DMS114 treated with DMSO at 0.1 percent for 48 hours (cell line): ENCODE results near the gene MSI1.
"Not testable (repeated sequence)": the region's sequence is repeated elsewhere in the genome, so short reads cannot be mapped to it uniquely, and the experiment has no call there.

Source experiments
- DNase-seq: peaks from one replicate; lab custom pipeline; 2025; ENCODE audit not compliant: unreplicated experiment; lab: John Stamatoyannopoulos, UW

MSI1 gene

DNA sequence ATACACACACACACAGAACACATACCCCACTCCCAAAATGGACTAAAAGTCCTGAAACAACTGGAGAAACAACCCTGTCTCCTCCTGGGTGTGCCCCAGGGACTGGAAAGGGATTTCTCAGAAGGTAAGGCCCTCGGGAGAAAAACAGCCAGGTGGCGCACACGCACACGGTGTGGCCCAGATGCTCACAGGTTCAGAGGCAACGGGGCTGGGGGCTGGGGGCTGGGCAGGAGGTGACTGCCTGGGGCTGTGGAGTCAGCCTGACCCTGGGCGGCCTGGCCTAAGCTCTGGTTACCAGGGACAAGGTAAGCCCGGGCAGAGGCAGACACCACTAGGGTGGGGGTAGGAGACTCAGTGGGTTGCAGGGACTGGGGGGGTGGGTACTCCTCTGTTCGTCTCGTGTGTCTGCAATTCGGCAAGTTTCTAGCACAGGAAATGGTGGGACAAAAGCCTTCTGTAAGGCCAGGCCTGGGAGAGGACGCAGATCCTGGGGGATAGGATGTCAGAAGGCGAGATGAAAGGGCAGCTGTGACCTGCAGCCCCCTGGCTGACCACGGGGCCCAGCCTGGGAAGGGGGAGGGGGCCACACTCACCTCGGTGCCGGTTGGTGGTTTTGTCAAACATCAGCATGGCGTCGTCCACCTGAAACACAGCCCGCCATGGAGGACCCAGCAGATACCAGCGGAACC, 10.4 kb downstream of the MSI1 start:
- no peak for DNase-seq

DNA sequence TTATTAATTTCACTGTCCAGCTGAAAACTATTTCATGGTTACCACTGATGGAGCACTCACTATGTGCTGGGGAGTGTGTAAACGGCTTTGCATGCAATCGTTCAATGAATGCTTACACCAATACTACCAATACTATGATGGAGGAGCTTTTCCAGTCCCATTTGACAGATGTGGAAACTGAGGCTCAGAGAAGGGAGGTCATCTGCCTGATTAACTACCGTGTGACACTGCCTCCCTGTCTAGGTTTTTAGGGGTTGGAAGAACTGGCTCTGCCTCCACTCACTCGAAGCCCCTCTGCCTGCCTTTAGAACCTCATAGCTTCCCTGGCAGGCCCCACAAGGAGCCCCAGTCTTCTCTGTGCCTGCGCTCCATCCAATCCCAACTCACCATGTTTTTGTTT, 11.9 kb downstream of the MSI1 start:
- no peak for DNase-seq

DNA sequence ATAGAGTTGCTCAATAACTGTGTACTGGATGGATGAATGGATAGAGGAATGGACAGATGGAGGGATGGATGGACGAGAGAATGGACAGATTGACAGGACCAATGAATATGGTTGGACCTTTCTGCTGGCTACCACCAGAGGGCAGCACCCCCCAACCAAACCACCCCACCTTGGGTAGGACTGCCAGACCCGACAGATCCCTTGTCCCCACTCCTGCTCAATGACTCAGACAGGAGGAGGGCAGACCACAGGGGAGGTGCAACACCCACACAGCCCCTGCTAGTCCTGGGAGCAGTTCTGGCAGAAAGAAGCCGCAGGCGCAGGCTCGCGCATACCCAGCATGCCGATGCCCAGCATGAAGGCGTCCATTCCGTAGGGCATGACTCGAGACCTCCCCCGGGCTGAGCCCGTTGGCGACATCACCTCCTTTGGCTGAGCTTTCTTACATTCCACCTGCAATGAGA, 12.4 kb downstream of the MSI1 start:
- peak; percentile 46 for DNase-seq

DNA sequence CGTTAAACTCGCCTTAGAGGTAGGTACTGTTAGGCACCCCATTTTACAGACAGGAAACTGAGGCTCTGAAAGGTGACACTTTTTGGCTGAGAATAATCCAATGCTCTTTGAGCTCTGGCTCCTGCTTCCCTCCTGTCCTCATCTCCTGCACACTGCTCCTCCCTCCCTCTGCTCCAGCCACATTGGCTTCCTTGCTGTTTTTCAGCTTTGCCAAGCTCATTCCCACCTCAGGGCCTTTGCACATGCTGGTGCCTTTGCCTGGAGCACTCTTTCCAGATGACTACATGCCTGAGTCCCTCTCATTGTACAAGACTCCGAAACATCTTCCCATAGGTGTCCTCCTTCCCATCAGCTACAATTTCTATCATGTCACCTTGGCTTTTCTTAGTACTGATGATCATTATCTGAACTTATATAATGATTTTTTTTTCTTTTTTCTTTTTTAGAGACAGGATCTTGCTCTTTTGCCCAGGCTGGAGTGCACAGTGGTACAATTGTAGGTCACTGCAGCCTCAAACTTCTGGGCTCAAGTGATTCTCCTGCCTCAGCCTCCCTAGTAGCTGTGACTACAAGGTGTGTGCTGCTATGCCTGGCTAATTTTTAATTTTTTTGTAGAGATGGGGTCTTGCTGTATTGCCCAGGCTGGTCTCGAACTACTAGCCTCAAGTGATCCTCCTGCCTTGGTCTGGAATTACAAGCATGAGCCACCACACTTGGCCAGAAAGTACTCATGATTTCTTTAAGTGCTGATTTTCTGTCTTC, 15.2 kb downstream of the MSI1 start:
- DNase-seq: no peak

DNA sequence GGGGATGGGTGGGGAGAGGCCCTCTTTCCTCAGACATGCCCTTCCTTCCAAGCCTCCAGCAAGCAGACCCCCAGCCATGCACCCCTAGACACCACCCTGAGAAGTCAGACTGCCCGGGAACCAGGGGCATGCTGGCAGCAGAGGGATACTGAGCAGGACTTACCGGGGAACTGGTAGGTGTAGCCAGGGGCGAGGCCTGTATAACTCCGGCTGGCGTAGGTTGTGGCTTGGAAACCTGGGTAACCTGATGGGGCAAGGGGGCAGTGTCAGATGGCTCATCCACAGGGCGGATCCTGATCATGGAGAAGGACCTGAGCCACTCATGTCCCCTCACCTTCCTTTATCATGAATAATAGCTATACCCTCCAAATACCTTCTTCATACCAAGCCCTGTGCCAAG, 15.8 kb downstream of the MSI1 start:
- DNase-seq: no peak

DNA sequence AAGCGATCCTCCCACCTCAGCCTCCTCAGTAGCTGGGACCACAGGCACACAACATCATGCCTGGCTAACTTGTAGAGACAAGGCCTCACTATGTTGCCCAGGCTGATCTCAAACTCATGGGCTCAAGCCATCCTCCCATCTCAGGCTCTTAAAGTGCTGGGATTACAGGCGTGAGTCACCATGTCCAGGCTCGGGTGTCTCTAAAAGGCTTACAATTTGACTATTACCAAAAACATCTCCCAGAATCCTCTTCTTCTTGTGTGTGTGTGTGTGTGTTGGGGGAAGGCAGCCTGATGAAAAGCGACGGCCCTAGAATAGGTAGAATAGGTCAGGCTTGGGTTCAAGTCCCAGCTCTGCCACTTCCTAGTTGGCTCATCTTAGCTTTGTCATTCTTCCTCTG, 16.8 kb downstream of the MSI1 start:
- no peak for DNase-seq

DNA sequence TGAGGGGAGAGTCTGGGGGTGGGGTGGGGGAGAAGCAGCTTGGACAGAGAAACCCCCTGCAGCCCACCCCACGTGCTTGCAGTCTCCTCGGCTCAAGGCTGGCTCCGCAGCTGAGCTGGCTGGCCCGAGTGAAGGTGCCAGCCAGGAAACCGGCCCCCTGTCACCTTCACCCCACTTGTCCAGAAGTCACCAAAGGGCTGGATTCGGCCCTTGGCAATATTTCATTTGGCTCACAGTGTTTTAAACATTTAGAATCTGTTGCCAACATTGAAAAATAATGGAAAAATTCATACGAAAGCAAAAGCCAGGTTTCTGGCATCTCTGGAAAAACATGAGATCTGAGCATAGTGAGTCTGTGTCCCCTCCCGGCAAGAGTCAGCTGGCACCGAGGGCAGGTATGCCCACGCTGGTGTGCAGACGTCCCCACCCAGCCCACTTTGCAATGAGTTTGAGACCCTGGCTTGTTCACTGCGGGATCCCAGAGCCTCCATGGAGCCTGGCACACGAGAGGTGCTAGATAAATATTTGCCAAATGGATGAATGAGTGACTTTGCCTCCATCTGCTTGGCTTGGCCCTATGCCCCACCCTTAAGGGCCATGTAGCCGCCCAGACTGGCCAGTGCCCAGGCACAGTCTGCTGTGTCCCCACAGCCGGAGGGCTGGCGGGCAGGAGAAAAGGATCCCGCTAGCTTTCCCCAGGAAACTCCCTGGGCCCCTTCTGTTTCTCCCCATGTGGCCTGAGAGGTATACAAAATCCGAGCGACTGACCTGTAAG, 18.2 kb downstream of the MSI1 start:
- DNase-seq: no peak

DNA sequence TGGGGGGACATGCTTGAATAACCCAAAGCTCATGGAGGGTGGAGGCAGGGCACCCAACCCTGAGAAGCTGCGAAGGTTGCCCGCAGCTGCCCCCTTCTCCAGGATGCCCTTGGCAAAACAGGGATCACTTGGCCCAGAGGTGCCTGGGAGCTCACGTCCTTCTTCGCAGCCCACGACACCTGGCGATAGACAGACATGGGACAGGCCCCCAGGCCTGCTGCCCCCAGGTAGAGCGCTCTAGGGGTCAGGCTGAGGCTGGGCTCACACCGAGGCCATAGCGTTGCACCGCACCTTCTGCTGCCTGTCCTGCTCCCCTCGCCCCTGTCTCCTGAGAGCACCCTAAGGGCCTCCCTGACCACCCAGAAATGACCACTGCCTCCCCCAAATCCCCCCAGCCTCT, 21.2 kb downstream of the MSI1 start:
- DNase-seq: no peak

DNA sequence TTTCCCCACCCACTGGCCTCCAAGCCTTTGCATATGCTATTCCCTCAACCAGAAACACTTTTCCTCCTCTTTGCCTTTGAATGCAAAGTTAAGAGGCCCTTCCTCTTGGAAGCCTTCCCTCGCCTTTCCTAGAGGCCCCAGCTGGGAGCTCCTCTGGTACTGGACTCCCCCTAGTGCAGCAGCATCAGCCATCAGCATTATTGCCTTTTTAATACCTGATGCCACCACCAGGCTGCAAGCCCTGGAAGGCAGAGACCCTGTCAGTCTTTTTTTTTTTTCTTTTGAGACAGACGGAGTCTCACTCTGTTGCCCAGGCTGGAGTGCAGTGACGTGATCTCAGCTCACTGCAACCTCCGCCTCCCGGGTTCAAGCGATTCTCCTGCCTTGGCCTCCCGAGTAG, 22.3 kb downstream of the MSI1 start:
- peak; percentile 14 for DNase-seq

DNA sequence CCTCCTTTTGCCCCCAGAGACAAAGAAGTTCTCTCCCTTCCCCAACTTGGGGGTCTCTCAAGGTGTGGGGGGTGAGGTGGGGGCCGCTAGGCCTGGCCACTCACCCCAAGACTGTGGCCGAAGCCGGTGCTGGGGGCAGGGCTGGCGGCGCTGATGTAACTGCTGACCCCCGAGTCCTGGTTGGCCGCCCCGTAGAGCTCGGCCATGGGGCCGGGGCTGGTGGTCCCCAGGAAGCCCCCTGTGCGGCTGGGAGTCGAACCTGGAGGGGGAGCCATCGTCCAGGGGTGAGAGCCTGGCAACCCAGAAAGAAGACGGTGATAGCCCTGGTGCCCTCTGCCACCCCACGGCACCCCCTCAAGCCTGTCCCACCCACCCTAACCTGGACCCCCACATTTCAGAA, 22.9 kb downstream of the MSI1 start:
- no peak for DNase-seq

DNA sequence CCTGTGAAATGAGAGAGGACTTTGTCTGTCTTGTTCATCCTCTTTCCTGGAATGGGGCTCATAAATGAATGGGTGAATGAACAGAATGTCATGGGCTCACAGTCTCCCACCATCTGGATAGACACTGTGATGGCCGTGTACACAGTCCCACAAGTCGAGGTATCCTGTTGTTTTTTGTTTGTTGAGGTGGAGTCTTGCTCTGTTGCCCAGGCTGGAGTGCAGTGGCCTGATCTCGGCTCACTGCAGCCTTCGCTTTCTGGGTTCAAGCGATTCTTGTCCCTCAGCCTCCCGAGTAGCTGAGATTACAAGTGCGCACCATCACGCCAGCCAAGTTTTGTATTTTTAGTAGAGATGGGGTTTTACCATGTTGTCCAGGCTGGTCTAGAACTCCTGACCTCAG, 25.3 kb downstream of the MSI1 start:
- DNase-seq: no peak

DNA sequence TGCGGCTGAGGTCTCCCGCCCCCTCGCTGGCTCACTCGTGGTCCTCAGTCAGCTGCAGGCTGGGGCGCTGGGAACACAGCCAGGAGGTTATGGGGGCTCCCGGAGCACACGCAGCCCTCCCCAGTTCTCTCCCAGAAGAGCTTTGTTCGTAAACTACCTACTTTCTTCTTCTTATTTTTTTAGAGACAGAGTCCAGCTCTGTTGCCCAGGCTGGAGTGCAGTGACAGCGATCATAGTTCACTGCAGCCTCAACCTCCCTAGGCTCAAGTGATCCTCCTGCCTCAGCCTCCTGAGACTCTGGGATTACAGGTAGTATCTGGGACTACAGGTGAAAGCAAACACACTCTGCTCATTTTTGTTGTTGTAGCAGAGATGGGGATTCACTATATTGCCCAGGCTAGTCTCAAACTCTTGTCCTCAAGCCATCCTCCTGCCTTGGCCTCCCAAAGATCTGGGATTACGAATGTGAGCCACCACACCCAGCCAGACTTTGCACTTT, 25.9 kb downstream of the MSI1 start:
- DNase-seq: no peak

DNA sequence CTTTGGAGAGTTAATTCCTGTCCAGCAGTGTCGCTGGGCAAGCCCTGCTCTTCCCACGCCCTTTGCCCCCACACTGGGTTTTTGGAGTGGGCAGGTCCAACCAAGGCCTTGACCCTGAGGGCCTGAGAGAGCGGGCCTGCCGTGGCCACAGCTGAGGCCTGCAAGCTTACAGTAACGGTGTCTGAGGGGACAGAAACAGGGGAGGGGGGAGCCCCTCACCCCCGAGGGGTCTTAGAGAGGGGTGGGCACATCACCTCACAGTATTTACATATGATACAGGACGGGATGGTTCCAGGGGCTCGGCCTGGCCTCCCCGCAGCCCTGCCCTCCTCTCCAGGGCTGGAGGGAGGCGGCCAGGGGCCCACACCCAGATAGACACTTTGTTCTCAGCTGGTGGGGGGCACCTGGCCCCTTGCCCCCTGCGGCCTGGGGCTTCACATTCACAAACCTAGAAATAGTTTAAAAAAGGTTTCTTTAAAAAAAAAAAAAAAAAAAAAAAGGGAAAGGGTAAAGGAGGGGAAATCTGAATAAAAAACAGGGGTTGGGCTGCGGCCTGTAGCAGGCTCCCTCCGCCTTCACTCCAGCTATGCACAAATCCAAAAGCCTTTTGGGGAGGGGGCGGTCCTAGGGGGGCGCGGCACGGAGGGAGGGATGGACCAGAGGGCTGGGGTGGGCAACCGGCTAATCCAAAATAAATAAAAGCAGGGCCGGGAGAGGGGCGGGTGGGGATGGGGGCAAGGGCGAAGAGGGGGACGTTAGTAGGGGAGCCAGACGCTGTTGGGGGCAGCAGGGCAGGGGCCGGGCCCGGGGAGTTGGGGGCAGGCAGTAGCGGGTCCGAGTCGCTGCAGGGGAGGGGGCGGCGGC, 26.6 kb downstream of the MSI1 start:
- DNase-seq: no peak

DNA sequence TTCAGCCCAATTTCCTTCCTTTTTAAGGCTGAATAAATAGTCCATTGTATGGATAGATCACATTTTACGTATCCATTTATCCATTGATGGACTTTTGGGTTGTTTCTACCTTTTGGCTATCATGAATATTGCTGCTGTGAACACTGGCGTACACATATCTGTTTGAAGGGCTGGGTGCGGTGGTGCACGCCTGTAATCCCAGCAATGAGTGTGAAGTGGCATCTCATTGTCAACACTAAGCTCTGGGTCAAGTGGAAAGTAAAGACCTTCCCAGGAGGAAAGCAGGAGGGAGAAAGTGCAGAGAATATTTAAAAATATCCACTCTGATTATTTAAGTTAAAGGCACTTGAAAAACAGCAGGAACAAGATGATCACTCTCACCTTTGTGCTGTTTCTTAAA, 29.7 kb downstream of the MSI1 start:
- DNase-seq: no peak

DNA sequence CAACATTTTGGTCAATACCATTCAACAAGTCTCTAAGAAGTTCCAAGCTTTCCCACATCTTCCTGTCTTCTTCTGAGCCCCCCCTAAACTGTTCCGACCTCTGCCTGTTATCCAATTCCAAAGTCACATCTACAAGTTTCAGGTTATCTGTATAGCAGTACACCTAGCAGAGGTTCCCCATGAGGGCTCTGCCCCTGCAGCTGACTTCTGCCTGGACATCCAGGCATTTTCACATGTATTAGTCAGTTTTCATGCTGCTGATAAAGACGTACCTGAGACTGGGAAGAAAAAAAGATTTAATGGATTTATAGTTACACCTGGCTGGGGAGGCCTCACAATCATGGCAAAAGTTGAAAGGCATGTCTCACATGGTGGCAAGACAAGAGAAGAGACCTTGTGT, 31.2 kb downstream of the MSI1 start:
- no peak for DNase-seq

DNA sequence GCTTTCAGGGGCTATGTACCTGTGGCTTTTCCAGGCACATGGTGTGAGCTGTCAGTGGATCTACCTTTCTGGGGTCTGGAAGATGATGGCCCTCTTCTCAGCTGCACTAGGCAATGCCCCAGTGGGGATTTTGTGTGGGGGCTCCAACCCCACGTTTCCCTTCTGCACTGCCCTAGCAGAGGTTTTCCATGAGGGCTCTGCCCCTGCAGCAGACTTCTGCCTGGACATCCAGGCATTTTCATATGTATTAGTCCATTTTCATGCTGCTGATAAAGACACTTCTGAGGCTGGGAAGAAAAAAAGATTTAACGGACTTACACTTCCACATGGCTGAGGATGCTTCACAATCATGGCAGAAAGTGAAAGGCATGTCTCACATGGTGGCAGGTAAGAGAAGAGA, 32.6 kb downstream of the MSI1 start:
- DNase-seq: not testable (repeated sequence)

DNA sequence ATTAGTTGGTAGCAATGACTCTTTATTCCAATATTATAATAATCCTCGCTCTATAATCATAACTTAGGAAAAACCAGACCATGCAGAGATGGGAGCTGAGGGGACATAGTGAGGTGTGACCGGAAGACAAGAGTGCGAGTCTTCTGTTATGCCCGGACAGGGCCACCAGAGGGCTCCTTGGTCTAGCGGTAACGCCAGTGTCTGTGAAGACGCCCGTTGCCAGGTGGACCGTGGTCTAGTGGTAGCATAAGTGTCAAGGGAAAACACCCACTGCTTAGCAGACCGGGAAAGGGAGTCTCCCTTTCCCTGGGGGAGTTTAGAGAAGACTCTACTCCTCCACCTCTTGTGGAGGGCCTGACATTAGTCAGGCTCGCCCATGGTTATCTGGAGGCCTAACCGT, 33.5 kb downstream of the MSI1 start:
- DNase-seq: not testable (repeated sequence)

DNA sequence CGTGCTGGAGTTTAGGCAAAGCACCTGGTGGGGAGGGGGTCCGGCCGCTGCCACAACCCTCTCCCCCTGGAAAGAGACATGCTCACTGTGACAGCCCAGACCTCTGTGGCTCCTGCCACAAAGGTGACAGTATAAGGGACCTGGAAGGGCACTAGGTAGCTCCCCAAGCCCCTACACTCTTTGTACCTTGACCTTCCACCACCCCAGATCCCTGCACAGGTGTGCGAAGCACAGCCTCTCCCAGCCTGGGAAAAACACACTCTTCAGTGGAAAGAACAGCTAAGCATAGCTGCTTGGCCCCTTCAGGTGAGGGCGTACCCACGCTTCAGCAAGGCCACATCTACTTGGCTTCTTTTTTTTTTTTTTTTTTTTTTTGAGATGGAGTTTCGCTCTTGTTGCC, 36.4 kb downstream of the MSI1 start:
- no peak for DNase-seq

DNA sequence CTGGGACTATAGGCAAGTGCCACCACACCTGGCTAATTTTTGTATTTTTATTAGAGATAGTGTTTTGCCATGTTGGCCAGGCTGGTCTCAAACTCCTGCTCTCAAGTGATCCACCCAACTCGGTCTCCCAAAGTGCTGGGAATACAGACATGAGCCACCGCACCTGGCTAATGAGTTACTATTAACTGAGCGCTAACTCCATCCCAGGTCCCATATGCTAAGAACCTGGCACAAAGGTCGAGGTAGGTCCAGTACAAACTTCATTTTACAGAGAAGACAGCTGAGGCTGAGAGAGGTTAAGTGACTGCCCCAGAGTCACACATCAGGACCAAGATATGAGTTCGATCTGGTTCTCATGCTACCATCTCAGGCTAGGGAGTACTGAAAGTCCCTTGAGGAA, 36.9 kb downstream of the MSI1 start:
- DNase-seq: no peak

DNA sequence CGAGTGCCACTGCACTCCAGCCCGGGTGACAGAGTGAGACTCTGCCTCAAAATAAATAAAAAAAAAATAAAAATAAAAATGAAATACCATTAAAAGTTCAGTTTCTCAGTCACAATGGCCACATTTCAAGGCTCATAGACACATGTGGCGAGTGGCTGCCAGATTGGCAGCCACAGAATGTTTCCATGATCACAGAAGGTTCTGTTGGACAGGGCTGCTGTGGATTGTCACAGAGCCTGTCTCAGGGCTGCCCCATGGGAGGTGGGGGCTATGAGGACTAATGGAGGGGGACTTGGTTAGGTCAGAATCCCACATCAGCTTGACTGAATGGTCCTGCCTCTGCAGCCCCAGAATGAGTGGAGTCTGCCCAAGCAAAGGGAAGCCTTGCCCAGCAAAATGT, 37.6 kb downstream of the MSI1 start:
- DNase-seq: no peak

DNA sequence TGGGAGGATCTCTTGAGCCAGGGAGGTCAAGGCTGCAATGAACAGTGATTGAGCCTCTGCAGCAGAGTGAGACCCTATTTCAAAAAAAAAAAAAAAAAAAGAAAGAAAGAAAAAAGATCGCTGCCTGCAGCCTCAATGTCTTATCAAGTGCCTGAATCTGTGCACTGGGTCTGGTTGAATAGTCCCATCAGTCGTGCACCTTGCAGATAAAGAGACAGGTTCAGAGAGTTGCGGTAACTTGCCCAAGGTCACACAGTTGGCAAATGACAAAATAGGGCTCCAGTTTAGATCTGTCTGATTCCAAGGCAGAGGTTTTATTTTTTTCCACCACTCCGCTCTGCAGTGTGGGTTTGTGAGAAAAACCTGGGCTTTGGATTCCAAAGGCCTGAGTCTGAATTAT, 40.7 kb downstream of the MSI1 start:
- no peak for DNase-seq
